GM19328 (cell line): ENCODE results near the gene IFFO2.

Experiments used
- ATAC-seq: cut with Tn5 transposase; IDR thresholded peaks from one replicate; pipeline ENCODE4 v1.9.1; 2021; ENCODE audit warnings: mild to moderate bottlenecking, moderate library complexity; ENCODE audit not compliant: unreplicated experiment

IFFO2 gene

DNA sequence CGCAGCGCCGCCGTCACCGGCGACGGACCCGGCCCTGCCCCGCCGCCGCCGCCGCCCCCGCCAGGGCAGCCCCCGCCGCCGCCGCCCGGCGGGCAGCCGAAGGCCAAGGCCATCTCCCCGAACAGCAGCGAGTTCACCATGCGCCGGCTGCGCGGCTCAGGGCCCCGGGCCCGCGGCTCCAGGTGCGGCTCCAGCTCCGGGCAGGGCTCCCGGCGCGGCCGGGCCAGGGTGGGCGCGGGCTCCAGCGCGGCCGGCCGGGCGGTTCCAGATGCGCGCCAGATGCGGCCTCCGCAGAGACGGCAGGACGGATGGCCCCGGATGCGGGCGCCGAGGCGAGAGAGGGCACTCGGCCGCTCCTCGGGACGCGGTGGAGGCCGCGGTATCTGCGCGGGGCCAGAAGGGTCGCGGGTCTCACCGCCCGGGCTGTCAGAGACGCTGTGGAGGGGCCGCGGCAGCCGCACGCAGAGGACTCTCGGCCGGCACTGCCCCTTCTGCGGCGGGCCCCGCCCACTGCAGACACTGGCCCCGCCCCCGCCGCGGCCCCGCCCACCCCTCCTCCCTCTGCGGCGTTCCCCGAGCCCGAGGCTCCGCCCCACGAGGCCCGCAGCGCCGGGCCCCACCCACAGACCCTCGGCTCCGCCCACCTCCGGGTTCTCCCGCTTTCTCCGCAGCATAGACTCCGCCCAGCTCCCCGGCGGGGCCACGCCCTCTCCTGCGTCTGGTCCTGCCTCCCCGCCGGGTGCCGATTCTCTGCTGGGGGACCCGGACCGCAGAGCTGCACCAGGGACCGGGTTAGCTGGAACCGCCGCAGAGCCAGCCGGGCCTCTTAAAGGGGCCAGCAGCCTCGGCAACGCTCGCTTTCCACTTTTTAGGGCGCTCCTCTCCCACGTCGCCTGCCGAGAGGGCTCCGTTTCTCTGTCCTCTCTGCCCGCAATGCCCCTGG is at the start of gene IFFO2:
Gene IFFO2 (minus strand): TSS at position 484 of the 943 bp plus-strand sequence. CDS start 344 bp downstream, at position 140.
- ATAC-seq, result peak; percentile 76

DNA sequence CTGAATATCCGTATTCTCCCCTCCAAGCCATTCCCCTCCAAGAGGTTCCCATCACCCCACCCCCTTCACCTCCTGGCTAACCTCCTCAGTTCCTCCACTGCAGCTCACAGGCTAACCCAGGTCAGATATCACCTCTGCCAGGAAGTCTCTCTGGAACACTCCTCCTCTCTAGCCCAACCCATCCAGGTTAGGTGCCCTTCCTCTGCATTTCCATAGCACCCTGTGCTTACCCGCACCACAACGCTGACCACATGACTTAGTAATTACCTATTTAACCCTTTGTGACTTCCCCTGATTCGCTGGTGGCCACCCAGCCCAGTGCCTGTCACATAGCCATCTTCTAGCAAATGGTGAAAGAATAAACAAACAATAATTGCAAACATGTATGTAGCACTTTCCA is 49.5 kb upstream of the IFFO2 start:
- ATAC-seq, result no peak

DNA sequence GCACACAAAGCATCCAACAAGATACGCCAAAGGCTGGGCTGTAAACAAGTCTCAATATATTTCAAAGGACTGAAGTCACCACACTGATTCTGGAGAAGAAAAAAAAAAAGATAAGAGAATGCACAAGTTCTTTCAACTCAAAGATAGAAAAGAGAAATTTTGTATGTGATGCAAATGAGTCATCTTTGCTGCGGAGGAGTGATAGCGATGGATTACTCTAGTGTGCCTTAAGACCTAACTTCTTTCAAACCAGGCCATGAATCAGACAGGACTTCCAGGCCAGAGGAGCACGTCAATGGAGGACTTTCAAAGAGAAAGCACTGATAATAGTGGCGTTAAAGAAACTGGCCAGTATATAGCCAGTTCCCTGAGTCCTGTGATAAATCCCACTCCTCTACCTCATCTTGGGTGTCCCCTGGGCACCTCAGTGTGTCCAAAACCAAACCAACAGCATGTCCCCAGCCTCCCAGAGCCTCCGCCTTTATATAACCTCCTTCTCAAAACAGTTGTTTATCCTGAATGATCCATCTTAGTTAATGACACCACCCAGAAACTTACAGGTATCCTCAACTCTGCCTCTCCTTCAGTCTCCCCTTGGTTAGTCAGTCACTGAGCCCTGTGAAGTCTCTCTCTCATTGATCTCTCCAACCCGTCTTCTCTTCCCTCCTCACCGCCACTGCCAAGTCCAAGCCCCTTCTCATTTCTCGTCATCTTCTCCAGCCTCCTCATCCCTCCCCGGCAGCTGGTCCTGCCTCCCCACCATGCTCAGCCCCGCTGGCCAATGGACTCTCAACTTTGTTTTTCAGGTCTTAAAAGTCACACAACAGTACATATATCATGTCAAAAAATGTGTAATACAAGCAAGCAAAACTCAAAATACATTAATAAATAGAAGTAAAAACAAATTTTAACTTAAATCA is 47.2 kb upstream of the IFFO2 start:
- ATAC-seq, result no peak

DNA sequence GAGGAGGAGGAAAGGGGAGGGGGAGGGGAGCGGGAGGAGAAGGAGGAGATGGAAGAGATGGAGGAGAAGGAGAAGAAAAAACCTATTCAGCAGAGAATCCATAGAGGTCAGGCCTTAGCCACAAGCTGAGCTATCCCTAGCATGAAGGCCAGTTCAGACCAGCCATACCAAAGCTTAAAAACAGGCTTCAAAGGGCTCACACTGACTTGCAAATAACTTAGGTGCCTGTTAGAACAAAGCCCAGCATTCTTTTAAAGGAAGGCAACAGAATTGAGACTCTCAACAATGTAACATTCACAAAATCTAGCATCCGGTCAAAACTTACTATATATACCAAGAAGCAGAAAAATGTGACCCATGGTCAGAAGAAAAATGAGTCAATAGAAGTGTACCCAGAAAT is 43.6 kb upstream of the IFFO2 start:
- ATAC-seq, result no peak

DNA sequence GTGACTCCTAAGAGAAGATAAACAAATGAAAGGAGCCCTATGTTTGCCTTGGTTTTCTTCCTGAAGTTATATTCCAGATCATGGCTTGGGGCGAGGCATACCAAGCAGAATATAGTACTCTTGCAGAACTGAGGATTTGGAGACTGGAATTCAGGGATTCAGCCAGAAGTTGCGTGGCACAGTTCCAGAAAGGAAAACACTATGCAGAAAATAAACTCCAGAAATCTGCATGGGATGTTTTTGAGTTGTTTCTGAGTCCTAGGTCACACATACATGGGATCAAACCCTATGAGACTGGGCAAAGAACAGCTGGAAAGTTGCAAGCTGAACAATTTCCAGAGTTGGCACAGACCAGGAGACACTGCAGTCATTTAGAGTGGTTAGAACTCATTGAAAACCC is 42.9 kb upstream of the IFFO2 start:
- no peak for ATAC-seq

DNA sequence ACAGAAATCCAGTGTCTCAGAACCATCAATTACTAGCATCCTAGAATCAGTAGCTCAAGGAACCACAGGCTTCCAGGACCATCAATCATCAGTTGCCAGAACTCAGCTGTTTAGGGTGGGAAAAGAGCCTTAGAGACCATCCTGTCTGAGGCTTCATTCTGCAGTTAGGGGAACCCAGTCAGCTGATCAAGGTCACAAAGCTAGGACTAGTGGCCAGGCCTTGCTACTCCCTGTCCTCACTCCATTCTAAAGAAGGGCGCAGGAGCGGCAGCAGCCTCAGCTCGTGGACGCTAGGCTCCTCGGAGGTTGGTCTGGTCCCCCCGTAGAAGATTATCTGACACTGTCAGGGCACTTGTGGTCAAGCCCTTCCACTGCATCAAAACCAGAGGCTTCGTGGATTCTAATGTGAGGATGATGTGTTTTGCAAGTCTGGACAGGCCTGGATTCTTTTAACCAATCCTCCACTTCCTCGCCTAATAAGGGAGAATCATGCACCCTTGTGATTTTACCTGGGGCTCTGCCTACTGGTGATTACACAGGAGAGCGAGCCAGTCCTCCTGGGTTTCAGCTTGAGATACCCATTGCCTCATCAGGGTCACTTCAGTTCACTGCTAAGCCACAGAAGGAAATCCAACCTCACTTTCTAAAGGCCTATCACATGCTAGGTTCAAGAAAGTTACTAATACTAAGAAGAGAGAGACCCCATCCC is 41.7 kb upstream of the IFFO2 start:
- no peak for ATAC-seq

DNA sequence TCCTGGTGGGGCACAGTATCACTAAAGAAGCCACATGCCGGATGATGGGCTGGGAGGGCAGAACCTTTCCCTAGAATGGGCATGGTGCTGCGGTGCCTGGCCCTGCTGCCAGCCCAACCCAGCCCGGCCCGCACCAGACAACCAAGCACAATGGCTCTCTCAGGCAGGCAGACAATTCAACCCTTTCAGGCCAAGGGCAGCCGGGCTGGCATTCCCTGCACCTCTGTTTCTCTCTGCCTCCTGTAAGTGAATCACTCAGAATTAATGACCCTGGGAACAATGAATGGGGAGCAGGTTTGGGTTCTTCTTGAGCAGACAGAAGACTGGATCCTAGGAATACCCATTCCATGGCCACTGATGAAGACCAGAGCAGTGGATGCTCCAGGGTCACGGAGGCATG is 41.0 kb upstream of the IFFO2 start:
- ATAC-seq, result no peak

DNA sequence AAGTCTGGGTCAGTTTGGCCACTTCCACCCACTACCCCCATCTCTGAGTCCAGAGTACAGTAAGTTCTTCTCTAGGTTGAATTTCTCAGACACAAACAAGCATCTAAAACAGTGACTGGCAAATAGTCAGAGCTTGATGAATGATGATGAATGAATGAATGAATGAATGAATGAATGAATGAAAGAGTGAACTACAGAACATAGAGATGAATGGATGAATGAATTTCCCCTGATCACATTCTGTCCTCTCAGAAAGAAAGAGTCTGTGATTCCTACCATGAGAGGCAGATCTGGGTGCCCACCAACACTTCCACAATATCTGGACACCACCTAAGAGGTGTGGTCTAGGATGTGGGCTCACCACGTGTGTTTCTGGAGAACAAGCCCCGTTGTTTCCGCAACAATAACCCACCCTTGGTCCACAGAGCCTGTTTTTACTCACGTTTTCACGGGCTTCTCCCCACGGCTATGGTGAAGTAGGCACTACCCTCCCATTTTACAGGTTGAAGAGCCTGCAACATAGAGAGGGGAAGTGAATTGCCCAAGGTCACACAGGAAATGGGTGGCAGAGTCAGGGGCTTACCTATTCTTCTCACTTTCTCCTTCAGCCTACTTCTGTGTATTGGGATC is 40.2 kb upstream of the IFFO2 start:
- ATAC-seq, result no peak

DNA sequence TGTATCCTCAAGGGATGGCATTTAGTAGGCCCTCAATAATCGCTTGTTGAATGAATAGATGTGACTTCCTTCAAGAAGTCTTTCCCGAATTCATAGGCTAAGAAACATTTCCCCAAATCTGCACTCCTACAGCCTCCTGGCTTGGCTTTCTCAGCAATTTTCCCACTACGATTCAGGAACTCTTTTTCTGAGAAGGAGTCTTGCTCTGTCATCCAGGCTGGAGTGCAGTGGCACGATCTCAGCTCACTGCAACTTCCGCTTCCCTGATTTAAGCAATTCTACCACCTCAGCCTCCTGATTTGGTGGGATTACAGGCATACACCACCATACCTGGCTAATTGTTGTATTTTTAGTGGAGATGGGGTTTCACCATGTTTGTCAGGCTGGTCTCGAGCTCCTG is 37.9 kb upstream of the IFFO2 start:
- ATAC-seq, result no peak

DNA sequence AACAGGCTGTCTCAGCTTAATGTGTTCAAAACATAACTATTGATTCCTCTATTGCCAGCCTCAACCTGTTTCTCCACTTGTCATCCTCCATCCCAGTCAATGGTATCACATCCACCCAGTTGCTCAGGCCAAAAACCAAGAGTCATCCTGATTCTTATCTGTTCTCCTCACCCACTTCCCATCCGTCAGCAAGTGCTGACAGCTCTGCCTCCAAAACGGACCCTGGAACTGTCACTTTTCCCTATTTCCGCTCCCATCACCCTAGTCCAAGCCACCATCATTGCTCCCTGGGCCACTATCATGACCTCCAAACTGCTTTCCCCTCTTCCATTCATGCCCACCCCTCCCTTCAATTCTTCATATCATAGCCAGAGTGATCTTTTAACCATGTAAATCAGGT is 36.2 kb upstream of the IFFO2 start:
- no peak for ATAC-seq

DNA sequence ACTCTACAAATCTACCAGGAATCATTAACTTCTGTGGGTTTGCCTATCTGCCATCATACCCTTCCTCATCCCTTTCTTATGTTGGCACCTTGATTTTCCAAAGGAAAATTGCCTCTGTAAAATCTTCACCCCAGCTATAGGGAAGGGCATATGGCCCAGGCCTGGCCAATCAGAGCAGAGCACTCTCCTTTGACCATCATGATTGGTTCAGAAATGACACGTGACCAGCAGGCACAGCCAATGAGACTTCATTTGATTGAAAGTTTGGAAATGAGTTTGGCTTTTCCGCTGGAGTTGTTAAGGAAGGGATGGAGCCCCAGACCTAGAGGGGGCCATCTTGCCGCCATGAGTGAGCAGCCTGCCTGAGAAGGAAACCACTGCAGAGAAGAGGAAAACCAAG is 35.1 kb upstream of the IFFO2 start:
- no peak for ATAC-seq

DNA sequence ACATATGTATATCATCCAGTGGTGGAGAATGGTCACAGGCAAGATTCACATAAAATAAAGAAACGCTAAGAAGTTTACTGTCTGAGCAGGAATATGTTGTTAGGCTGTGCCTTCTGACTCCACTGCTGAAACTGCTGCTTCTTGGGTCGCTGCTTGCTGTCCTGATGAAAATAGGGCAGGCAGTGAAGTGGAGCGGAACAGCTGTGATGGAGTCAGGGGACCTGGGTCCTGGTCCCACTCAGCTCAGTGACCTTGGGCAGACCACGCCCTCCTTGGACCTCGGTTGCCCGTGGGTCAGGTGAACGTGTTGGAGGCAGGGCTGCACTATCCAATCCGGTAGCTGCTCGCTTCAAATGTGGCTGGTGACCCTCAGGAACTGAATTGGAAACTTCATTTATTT is 33.4 kb upstream of the IFFO2 start:
- ATAC-seq, result no peak

DNA sequence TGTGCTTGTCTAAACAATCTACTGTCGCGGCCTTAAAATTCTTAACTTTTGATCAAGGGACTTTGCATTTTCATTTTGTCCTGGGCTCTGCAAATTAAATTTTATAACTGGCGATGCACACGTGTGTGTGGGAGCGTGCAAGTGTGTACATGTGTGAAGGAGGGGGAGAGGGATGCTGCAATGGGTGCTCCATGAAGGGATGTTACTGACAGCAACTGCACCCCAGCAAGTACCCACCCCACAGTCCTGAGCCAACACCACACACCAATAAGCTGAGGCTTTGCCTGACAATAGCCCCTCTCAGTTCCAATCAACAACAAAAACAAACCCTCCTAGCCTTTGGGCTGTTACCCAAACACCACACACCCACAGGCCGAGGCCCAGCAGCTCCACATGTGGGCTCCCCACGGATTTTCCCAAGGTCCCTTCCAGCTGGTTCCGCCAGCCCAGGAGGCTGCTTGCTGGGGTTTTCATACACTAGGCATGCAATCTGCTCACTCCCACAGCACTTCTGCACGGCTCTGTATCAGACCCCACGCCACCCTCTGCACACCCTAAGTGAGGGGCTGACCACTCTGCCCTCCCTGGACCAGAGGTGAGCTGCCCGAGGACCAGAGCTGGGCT is 32.8 kb upstream of the IFFO2 start:
- ATAC-seq, result no peak

DNA sequence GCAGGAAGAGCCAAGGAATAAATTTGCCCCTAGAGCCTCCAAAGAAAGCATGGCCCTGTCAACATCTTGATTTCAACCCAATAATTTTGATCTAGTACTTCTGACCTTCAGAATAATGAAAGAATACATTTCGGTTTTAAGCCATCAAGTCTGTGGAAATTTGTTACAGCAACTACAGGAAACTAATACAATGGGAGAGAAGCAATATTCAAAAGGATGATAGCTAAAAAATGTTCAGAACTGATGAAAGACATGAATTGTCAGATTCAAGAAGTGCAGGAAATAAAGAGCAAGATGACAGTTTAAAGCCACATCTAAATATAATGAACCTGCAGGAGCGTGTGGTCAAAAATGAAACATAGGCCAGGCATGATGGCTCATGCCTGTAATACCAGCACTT is 24.8 kb upstream of the IFFO2 start:
- no peak for ATAC-seq

DNA sequence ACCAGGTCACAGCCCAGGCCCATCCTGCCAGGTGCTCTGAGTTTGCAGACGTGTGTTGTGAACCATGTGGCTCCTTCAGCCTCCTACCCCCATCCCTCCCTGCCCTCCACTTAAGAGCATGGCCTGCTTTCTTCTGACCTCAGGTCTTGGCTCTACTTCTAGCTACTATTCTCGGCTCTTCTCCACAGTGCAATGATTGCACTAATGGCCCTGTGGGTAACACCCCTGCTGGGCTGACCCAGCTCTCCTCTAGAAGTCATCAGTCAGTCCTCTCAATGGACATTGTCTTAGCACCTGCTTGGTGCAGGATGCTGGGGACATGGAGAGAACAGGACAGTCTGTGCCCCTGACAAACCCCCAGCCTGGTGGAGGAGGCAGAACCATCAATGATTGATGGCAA is 22.2 kb upstream of the IFFO2 start:
- no peak for ATAC-seq

DNA sequence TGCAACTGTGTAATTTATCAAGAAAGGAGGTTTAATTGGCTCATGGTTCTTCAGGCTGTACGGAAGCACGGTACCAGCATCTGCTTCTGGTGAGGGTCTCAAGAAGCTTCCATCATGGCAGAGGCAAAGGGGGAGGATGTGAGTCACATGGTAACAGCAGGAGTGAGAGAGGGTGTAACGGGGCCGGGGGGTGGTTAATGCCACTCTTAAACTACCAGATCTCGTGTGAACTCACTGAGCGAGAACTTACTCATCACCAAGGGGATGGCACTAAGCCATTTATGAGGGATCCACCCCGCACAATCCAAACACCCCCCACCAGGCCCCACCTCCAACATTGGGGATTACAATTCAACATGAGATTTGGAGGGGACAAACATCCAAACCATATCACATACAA is 21.0 kb upstream of the IFFO2 start:
- ATAC-seq, result no peak

DNA sequence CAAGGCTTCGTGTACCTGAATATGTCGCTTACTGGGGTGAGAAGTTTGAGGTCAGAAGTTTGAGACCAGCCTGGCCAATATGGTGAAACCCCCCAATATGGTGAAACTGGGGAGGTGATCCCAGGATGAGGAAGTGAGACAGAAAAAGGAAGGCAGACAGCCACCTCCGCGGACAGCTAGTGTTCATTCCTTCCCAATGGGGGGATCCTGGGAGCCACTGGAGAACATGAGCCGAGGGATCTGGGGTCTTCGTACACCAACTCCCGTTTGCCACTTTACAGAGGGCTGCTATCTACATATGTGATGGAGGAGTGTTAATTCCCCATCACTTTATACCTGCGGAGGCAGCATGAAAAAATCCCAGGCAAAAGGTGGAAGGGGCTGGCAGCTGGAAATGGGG is 19.6 kb upstream of the IFFO2 start:
- ATAC-seq, result no peak

DNA sequence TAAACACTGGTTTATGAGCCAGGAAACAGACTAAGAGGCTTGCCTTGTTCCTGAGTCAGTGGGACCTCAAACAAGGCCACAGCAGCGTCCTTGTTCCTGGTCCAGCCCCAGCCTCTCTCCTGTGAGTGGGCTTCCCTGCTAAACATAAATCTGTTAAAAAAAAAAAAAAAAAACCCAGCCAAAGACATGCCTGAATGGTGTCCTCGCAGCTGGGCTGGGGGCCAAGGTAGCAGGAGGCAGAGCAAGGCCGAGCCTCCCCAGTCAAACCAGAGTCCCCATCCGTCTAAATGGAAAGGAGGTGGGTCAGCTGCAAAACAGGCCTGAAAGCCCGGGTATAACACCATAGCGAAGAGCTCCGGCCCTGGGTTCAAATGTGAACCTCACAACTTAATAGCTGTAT is 18.1 kb upstream of the IFFO2 start:
- ATAC-seq, result no peak

DNA sequence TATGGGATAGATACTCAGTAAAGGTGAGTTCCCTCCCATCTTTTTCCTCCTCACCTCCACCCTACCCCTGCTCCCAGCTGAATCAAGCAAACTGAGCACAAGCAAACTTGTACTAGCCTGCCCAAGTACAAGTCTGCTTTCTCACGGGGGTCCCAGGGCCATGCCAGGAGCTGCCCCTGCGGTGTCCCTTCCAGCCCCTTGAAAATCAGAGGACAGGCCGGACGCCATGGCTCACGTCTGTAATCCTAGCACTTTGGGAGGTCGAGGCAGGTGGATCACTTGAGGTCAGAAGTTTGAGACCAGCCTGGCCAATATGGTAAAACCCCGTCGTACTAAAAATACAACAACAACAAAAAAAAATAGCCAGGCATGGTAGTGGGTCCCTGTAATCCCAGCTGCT is 17.5 kb upstream of the IFFO2 start:
- no peak for ATAC-seq

DNA sequence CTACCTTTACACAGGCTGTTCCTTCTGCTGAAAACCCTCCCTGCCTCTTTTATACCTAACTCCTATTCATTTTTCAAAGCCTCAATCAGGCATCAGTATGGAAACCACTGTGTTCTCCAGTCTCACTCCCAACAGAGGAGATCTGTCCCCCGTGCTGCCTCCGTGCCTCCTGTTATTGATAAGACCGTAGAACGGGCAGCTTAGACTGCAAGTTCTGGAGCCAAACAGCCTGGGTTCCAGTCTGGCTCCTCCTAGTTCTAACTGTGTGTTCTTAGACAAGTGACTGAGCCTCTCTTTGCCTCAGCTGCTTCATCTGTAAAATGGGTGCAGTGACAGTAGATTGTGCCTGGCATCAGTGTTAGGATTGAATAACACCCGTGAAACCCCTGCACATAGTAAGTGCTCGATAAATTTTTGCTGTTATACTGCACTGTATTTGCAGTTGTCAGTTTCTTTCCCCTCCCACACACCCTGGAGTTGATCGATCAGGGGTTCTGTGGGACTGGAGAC is 17.0 kb upstream of the IFFO2 start:
- no peak for ATAC-seq
